Superior temporal gyrus (tissue), 1 donor: ENCODE measurements around the gene WDR81.
"Not testable (repeated sequence)": the region's sequence is repeated elsewhere in the genome, so short reads cannot be mapped to it uniquely, and the experiment has no call there.

Source experiments
- DNase-seq: peaks from one replicate; pipeline ENCODE4 v3.0.0-alpha.2; 2016; ENCODE audit errors: extremely low spot score

The WDR81 gene

GRCh38 chr17:1753767-1754429 is 29.4 kb downstream of the WDR81 start:
- no peak for DNase-seq

- no peak for DNase-seq
These were observed 30.1 kb downstream of the WDR81 start for GRCh38 chr17:1754430-1755112.

GRCh38 chr17:1755252-1755826 is 30.8 kb downstream of the WDR81 start:
- no peak for DNase-seq

- DNase-seq = no peak
These were observed 31.3 kb downstream of the WDR81 start for GRCh38 chr17:1755827-1756262.

GRCh38 chr17:1758807-1759206 is 34.3 kb downstream of the WDR81 start:
- no peak for DNase-seq

- DNase-seq = no peak
These were observed 35.0 kb downstream of the WDR81 start for GRCh38 chr17:1759529-1759928.

GRCh38 chr17:1762233-1762900 is 37.9 kb downstream of the WDR81 start:
- no peak for DNase-seq

- no peak for DNase-seq
These were observed 38.7 kb downstream of the WDR81 start for GRCh38 chr17:1762901-1763898.

GRCh38 chr17:1764284-1764683 is 39.8 kb downstream of the WDR81 start:
- no peak for DNase-seq

GRCh38 chr17:1764705-1765104 is 40.2 kb downstream of the WDR81 start:
- not testable (repeated sequence) for DNase-seq

- DNase-seq = no peak
These were observed 41.1 kb downstream of the WDR81 start for GRCh38 chr17:1765576-1765975.

GRCh38 chr17:1766382-1767135 is 42.1 kb downstream of the WDR81 start:
- no peak for DNase-seq

- no peak for DNase-seq
These were observed 42.9 kb downstream of the WDR81 start for GRCh38 chr17:1767358-1767757.

GRCh38 chr17:1769822-1770477 is 45.4 kb downstream of the WDR81 start:
- no peak for DNase-seq

GRCh38 chr17:1773000-1773695 is 48.6 kb downstream of the WDR81 start:
- not testable (repeated sequence) for DNase-seq

GRCh38 chr17:1773696-1774181 is 49.2 kb downstream of the WDR81 start:
- no peak for DNase-seq

GRCh38 chr17:1774390-1775176 is 50.1 kb downstream of the WDR81 start:
- no peak for DNase-seq

- DNase-seq = no peak
These were observed 51.8 kb downstream of the WDR81 start for GRCh38 chr17:1776328-1776727.
